Measurements from ENCODE around the gene ACSL5.

Gene ACSL5, protein sequence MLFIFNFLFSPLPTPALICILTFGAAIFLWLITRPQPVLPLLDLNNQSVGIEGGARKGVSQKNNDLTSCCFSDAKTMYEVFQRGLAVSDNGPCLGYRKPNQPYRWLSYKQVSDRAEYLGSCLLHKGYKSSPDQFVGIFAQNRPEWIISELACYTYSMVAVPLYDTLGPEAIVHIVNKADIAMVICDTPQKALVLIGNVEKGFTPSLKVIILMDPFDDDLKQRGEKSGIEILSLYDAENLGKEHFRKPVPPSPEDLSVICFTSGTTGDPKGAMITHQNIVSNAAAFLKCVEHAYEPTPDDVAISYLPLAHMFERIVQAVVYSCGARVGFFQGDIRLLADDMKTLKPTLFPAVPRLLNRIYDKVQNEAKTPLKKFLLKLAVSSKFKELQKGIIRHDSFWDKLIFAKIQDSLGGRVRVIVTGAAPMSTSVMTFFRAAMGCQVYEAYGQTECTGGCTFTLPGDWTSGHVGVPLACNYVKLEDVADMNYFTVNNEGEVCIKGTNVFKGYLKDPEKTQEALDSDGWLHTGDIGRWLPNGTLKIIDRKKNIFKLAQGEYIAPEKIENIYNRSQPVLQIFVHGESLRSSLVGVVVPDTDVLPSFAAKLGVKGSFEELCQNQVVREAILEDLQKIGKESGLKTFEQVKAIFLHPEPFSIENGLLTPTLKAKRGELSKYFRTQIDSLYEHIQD

DNA sequence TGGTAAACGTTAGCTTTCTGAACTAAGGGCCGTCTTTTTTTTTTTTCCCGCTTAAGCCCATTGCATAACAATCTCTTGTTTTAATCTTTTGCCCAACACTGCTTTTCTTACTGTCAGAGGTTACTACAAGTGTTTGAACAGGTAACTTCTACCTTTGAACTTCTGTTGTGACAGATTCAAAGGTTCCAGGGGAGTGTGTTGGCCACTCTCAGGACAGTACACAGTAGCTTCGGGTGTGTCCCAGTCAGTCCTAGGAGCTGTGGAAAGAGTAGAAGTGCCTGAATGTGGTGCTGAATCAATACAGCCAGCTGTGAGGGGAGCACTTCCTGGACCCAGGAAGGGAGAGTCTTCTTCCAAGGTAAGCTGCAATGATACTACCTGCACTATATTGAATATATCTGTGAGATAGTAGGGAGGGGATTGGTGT lies at the start of gene ACSL5:
Gene ACSL5, plus strand, starts transcription at position 205 of the 427 bp plus-strand sequence. CDS start 20,831 bp downstream, outside the sequence.
- DNase-seq (ENCODE audit: low spot score): no peak

DNA sequence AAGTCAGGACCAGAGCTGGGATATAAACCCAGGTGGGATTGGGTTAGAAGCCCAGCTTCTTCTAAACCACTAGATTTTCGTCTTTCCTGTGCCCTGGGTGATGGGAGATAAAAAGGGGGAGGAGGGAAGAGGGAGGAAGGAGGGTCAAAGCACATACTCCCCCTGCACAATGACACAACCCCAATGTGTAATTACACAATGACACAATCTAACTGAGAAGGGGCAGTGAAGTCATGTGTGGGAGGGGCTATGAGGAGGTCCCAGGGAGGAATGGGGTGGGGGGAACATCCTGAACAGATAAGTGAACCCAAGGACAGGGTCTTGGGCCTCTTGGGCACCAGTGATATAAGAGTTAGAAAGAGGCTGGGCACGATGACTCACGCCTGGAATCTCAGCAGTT lies 46.2 kb upstream of the ACSL5 start:
- no peak for DNase-seq (ENCODE audit: low spot score)

DNA sequence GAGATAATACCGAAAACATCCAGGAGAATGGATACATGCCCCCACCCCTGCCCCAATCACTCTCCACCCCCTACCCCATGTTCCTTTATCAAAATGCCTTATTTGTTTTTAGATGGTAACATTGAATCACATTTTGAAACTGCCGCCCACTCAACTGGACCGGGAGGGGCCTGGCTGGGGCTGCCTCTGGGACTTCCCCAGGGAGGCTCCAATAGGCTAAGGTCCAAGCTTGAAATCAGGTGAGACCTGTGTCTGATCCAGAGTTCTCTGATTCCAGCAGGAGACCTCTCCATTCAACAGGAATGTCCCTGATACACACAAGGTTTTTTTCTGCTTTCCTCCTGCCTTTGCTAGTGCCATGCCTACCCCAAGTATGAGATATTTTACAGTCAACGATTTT lies 43.8 kb upstream of the ACSL5 start:
- DNase-seq (ENCODE audit: low spot score): no peak

DNA sequence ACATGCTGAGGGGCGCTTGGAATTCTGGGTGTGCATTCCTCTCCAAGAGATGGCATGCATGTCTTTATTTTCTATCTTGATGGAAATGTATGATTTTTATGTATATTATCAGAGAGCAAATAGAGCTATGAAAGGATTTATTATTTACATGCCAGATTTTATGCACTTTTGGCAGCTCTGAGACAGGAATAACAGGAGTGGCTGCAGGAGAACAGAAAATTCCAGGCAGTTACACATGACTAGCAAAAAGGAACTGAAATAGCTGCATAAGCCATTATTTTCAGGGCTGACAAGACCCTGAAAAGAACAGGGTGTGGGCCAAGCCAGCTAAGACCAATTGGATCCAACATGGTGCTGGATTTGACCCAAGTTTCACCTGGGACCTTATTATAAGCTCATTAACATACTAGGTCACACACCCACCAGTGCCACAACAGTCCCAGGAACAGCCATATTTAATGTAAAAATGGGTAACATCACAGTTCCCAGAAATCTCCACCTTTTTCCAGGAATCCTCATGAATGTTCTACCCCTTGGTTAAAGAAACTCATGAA lies 43.2 kb upstream of the ACSL5 start:
- no peak for DNase-seq (ENCODE audit: low spot score)

DNA sequence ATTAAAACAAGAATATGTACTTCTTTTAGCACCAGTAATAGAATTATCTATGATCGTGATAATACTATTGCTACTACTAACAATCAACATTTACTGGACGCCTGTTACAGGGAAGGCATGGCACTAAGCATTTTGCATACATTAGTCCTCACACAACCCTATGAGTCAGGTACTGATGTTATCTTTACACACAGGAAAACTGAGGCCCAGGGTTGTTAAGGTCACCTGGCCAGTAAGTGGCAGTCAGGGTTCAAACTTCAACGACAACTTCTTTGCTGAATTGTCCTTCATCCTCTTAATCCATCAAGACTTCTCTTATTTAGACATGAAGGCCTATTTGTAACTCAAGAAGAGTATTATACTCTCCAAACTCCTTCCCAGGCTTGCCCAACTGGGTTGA lies 41.9 kb upstream of the ACSL5 start:
- no peak for DNase-seq (ENCODE audit: low spot score)

DNA sequence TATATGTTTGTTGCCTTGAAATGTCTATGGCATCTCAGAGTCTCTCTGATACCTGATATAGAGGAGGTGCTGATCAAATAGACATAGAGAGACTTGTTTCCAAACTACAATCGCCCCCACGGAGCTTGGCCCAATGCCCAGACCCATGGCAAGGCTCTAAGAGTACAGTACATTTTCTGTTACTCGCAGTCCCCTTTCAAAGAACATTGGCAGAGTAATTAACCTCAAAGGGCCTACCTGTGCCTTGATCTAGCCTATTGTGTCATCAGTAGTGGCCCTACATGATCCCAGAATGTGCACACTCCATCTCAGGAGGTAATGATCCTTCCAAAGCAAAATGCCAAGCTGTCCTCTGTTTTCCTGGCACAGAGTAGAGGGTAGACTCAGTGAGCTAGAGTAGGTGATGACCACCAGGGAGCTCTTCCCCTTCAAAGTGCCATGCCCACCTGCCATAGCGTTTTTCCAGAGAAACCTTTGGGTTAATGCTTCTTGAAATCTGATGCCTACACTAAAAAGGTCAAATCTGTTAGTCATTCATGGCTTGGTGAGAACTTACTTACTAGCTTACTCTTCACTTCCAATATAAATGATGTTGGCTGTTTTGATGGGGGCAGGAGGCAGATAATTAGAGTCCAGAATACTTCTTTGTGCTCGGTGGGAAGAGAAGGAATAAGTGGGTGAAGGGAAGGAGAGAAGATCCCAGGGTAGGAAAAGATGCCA lies 41.2 kb upstream of the ACSL5 start:
- DNase-seq (ENCODE audit: low spot score): no peak

DNA sequence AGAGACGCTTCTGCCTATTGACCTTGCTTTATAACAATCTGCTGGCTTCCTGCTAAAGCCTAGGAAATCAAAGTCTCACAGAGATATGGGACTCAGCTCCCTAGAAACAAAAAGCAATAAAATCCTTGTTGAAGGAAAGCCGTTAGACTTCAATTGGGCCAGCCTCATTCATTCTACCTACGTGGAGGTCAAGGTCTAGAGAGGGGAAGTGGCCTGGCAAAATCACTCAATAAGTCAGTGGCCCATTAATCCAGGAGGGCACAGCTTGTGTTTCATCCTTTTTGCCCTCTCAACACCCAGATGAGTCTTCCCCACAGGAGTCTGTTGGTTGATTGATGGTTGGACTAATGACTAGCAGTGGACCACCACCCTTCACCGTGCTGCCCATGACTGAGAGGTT lies 40.5 kb upstream of the ACSL5 start:
- no peak for DNase-seq (ENCODE audit: low spot score)

DNA sequence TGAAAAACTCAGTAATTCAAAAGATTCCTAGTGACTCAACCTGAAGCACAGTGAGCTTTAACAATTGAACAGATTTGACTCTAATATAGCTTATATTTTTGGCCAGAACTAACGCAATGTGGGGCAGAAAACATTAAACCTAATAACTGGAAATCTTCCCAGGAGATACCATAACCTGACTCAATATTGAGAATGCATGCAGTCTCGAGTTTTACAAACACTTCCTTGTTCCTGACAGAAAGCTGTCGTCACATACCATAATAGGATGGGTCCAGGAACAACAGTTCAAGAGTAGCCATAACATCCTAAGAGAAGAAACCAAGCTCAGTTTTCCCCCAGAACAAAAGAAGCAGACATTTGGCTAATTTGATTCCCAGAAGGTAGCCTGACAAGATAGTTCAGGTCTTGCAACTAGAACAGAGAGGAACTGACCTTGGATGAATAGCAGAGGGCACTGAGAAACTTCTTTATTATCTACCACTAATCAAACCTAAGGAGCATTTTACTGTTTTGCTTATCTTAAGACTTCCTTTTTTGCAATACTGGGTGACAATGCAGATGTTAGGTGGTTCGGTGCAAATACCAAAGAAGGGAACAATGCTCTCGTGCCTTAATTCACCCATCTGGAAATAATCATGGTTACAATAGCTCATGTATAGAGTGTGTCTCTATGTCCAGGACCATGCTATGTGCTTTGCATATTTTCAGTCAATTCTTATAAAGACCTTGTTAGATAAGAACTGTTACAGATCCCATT lies 38.6 kb upstream of the ACSL5 start:
- no peak for DNase-seq (ENCODE audit: low spot score)

DNA sequence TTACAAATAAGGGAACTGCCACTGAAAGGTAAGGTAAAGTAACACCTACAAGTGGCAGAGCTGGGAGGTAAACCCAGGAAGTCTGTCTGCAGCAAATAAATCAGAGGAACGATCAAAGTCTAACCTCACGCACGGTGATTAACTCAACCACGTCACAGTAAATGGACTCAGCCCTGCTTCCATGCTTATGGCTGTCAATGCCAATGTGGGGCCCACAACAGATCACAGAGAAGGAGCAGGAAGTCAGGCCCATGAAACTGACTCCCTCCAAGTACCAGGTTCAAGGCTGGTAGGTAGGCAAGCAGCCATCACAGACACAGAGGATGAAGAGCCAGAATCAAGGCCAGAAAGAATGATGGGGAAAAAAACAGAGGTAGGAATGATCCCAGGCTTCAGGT lies 38.0 kb upstream of the ACSL5 start:
- DNase-seq (ENCODE audit: low spot score): peak; percentile 55

DNA sequence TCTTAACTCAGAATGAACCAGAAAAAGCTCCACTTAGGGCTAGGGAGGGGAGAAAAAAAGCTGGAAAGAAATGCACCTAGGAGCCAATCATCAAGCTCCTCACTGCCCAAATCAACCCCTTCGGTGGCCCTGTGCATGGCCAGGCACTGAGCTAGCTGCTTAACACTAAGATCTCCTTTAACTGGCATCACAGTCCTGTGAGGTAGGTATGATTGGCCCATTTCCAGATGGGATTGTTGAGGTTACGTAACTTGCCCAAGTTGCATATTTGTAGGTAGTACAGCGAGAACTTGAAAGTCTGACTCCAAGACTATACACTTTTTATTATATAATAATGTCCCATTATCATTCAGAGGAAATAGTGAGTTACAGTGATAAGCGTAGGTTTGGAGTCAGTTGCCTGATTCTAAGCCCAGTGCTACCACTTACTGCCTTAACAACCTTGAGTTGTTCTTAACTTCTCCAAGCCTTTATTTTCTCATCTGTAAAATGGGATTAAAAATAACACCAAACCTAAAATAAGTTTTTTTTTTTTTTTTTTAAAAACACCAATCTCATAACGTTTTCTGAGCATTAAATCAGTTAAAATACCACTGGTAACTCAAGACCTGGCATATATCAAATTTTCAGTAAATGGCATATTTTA lies 37.2 kb upstream of the ACSL5 start:
- no peak for DNase-seq (ENCODE audit: low spot score)

DNA sequence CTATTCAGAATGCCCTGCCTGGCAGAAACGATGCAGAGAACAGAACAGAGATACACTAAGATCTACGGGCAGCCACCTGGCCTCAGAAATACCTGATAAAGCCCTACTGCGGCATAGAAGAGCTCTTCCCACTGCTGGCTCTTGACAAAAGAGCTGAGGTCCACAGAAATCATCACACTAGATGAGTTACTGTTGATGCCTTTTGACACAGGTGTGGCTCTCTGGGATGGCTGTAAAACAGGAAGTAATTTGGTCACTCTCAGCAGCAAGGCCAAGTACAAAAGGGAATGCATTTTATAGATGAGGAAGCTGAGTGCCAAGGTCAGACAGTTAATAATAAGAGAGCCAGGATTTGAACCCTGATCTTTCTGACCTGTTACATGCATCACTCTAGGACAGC lies 35.0 kb upstream of the ACSL5 start:
- DNase-seq (ENCODE audit: low spot score): no peak

DNA sequence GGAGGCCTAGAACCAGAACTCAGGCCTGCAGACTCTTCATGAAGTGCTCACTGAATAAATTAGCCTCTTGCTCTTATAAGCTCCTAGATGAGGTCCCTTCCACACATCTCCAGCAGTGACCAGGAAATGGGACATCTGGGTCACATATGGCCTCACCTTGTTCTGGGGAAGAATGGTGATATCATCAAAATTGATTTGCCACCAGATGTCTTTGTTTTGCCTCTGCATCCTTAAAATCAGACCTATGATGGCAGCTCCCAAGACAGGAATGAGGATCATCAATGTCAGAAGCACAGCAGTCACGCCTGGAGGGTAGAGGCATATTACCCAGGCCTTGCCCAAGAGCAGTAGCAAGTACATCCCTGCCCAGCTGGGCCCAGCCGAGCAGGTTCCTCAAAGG lies 33.3 kb upstream of the ACSL5 start:
- no peak for DNase-seq (ENCODE audit: low spot score)

DNA sequence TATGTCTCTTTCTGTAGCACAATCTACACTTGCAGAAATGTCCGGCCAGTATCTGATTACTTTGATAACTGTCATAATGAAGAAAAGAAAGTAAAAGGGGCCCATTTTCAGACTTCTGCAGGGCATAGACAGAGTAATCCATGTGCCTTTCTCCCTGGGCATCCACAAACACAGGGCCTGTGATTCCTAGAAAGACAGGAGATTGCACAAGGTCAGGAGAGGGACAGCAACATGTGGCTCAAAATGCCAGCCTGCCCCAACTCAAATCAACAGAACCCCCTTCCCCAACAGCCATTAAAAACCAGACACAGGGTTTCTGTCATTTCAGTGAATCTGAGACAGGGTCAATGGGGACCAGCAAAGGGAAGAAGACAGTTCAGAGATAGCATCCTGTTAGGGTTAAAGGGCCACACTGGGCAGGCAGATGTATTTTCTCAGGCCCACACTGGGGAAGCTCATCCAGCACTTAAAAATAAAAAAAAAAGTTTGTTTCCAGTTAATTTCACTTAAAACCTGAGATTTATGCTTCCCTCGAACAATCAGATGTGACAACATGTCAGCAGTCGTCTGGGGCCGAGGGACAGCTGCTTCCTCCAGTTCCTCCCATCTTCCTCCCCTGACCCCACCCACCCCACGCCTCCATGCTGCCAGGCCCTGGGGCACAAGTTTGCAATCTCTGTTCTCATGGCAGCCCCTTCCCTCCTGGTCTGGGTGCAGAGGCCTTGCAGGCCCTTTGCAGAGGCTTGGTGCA lies 30.7 kb upstream of the ACSL5 start:
- DNase-seq (ENCODE audit: low spot score): no peak

DNA sequence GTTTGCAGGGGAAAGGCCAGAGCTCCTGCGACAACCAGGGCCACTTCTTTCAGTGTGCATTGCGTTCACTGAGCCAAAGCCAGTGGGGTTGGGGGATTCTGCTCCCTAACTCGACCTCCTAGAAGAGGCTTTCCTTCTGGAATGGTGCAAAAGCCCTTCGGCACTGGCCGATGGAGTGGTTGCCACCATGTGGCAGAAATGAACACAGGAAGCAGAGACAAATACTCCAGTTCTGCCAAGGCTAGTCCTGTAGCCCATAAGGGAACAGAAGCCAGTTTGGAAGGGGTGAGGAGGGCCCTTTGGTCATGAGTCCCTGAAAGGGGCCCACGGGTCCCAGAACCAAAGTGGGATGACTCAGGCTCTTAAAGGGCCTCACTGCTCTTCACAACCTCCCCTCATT lies 29.7 kb upstream of the ACSL5 start:
- DNase-seq (ENCODE audit: low spot score): no peak

DNA sequence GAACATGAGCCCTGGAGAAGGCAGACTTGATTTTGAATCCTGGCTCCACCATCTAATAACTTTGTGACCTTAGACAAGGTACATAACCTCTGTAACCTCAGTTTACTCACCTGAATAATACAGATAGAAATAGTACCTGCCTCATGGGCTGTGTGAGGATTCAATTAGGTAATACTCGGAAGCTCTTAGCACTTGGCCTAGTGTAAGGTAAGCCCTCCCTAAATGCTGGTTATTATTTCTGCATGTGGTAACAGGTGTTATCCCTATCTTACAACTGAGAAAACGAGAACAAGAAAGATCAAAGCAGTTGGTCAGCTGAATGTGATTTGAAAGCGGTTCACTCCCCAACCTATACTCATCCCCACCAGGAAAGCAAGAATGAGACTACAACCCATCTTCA lies 28.7 kb upstream of the ACSL5 start:
- no peak for DNase-seq (ENCODE audit: low spot score)

DNA sequence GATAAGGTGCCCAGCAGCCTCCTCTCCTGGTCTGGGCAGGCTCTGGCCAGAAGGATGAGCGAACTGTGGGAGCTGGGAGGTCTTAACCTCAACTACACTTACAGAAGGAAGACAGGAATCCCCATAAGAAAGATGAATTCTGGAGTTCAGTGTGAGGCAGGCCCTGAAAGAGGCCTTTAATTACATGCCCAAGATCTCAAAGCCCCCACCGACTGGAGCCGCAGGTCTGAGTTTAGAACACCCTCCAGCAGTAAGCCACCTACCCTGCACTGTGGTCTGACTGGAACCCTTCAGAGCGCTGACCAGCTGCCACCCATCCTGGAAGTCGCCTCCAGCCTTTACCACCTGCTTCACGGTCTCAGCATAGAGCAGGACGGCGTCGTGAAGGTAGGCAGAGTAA lies 28.2 kb upstream of the ACSL5 start:
- no peak for DNase-seq (ENCODE audit: low spot score)

DNA sequence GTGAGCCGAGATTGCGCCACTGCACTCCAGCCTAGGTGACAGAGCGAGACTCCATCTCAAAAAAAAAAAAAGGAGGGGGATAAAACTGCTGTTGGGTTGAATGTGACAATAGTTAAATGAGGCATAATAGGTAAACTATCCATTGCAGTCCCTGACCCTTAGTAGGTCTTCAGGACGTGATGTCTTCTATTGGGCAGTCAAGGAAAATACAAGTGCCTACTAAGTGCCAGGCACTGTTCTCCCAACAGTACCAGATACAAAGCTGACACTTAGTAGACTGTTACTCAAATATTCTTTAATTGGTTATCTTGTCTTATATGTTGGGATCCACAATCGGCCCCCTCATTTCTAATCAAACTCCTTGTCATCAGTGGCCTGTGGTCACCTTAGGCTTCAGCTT lies 27.1 kb upstream of the ACSL5 start:
- no peak for DNase-seq (ENCODE audit: low spot score)

DNA sequence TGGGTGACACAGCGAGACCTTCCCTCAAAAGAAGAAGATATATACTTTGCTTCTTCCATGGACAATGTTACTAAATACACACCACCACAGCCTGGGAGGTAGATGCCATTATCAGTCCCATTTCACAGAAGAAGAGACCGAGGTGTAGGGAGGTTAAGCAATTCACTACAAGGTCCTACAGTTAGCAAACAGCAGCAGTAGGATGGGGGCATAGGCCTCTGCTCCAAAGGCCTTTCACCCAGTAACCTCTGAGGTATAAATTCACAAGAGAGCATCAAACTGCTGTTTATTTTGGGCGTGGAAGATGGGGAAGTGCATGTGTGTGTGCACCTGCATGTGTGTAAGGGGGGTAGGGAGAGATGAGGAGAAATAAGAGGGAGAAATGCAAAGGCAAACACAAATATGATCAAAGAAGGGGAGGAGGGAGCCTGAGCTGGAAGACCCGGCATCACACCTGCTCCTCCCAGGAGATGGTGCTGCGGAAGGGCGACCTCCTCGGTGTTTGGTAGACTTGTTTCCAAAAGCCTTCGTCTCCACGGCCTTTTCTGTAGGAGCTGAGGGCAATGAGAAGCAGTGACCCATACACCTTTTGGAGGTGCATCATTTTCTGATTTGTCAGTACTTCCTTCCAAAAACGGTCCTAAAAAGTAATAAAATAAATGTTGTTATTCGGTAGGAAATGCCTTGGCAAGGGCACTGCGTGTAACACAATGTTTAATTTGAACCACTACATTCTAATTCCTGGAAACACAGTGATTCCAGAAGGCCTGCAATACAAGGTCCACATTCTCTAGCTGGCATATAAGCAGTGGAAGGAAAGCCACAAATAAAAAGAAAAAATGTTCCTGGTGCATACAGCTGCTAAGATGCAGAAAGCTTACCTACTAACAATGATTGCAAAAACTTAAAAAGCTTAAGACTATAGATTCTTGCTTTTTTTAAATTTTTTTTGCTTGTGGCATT lies 25.9 kb upstream of the ACSL5 start:
- DNase-seq (ENCODE audit: low spot score): no peak

DNA sequence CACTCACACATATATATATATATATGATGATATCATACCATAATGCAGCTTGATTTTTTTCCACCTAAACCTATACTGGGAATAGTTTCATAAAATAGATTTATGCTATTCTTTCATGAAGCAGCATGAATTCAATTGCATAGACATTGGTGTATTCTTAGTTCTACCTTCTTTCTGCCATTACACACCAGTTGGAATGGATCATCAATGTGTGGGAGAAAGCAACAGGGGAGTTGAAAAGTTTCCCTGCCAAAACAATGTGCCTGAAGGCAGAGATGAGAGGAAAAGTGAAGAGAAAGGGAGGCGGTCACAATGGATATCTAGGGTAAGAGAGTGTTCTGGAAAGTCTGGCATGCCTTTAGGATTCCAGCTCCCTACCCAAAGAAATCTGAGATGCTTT lies 25.2 kb upstream of the ACSL5 start:
- DNase-seq (ENCODE audit: low spot score): no peak

Data from LoVo (cell line).